HG02840 (cell line): ENCODE measurements around the gene CYBRD1.
"Not testable (repeated sequence)": the region's sequence is repeated elsewhere in the genome, so short reads cannot be mapped to it uniquely, and the experiment has no call there.

Experiments used
- ATAC-seq: cut with Tn5 transposase; IDR thresholded peaks from one replicate; pipeline ENCODE4 v1.9.1; 2021; ENCODE audit warnings: mild to moderate bottlenecking, moderate library complexity, moderate number of reproducible peaks; ENCODE audit not compliant: unreplicated experiment, low FRiP score

Gene CYBRD1

GRCh38 chr2:171514908-171515582 lies 7.2 kb upstream of the CYBRD1 start:
- ATAC-seq: no peak

DNA sequence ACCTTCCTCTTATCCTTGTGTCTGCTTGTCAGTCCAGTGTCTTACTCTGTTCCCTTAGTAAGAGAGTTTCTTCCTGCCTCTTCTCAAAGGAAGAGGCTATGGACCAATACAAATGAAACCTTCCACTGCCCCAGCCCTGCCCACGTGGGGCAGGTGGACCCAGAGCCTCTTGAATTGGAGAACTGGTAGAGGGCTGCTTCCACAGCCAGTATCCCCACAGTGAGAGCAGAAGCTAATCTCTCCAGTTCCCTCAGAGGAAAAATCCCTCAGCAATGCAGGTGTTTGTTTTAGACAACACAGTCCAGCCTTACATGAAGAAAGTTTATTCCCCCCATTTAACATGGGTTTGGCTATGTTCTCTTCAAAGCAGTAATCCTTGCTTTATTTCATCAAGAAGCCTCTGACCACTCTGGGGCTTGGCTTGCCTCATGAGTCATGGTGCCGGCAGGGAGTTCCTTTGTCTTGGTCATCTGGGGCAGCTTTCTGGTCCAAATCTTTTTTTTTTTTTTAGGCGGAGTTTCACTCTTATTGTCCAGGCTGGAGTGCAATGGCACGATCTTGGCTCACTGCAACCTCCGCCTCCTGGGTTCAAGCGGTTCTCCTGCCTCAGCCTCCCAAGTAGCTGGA lies 6.5 kb upstream of the CYBRD1 start:
- no peak for ATAC-seq

DNA sequence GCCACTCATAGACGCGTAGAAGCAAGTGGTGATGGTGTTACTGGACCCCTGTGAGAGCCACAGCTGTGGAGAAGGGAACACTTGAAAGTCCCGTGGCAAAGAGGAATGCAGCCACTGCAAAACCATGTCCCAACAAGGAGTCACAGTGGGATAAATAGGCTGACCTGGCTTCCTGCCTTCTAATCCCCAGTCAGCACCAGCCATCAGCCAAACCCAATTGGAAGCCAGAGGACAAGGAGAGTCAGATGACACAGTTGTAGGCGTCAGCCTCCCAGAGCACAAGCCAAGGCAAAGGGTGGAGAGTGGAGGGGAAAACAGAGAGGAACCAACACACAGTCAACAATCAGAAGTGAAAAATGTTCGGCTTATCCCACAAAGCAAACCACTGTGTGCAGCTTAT lies 5.5 kb upstream of the CYBRD1 start:
- no peak for ATAC-seq

- no peak for ATAC-seq
Measured at GRCh38 chr2:171520471-171520870, 1.8 kb upstream of the CYBRD1 start.

- no peak for ATAC-seq
Measured at GRCh38 chr2:171521361-171522051, 768 bp upstream of the CYBRD1 start.

DNA sequence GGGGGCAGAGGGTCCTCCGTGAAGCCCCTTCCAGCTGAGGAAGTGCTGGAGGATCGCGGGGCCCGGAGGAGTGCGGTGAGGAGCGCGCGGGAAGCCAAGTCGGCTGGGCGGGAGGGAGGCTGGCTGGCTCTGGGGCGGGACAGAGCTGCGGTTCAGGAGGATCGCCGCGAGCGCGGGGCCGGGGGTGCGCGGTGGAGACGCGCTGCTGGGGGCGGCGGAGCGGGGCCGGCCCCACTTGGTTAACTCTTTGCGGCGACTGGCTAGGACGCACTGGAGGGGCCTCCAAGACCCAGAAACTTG lies 464 bp downstream of the CYBRD1 start:
- ATAC-seq: peak; percentile 36

DNA sequence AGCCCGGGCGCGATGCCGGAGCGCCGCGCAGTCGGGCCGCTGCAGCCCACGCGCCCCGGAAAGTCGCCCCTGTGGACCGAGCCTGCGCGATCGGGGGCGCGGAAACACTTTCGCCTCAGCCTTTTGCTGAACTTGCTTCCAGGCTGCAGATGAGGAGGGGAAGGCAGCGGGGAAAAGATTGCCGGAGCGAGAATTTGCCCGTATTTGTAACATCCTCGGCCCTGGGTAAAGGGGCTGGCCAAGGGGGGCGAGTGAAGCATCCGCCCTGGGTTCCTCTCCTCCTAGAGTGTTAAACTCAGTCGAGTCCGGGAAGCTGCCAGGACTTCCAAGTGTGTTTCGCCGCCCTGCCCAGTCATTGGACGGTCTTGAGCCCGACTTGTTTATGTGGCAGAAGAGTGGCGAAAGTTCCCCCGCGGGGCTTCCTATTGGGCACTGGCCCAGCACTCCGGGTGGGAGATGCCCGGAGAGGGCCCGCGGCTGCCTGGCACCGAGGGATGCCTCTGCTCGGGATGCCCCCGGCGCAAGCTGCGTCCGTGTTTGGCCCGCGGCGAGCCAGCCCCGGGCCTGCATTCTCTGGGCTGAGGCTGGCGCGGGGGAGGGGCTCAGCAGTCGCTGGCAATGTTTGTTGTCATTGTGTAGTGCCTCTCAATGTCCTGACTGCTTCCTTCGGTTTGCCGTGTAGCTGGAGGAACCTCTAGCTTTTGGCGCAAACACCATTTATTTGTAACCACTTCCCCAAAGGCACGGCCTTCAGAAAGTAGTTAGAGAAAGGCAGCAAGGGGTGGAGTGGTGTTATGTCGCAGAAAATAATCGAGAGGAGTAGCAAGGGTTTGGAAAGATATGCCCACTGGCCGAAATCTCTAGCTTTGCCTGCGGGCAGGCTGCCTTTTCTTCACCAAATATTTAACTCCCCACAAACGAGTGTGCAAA lies 1.1 kb downstream of the CYBRD1 start:
- peak; percentile 40 for ATAC-seq

- ATAC-seq: no peak
Measured at GRCh38 chr2:171524018-171524401, 1.7 kb downstream of the CYBRD1 start.

- ATAC-seq: no peak
Measured at GRCh38 chr2:171529914-171530313, 7.6 kb downstream of the CYBRD1 start.

GRCh38 chr2:171530378-171530777 lies 8.1 kb downstream of the CYBRD1 start:
- ATAC-seq: no peak

DNA sequence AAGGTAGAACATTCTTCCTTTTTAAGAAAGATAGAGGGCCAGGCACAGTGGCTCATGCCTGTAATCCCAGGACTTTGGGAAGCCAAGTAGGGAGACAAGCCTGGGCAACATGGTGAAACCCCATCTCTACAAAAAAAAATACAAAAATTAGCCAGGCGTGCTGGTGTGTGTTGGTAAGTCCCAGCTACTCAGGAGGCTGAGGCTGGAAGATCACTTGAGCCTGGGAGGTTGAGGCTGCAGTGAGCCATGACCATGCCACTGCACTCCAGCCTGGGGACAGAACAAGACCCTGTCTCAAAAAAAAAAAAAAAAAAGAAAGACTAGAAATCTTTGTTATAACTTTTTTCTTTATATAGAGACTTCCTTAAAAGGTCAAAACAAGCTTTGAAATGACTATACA lies 8.6 kb downstream of the CYBRD1 start:
- not testable (repeated sequence) for ATAC-seq

- no peak for ATAC-seq
Measured at GRCh38 chr2:171531291-171531690, 9.0 kb downstream of the CYBRD1 start.

- no peak for ATAC-seq
Measured at GRCh38 chr2:171531836-171532450, 9.7 kb downstream of the CYBRD1 start.

DNA sequence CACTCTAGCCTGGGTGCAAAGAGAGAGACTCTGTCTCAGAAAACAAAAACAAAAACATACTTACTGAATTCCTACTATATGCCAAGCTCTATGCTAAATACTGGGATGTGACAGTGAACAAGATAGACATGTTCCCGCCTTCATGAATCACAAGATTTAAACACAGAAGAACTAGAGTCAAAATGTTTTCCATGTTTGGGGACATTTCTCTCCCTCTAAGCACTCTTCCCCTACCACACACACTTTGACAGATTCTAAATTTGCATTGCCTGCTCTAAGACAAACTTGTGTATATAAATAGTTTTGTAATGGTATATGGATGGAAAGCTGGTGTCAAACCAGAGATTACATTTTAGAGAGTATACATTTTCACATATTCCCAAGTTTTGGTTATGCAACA lies 11.1 kb downstream of the CYBRD1 start:
- ATAC-seq: no peak

DNA sequence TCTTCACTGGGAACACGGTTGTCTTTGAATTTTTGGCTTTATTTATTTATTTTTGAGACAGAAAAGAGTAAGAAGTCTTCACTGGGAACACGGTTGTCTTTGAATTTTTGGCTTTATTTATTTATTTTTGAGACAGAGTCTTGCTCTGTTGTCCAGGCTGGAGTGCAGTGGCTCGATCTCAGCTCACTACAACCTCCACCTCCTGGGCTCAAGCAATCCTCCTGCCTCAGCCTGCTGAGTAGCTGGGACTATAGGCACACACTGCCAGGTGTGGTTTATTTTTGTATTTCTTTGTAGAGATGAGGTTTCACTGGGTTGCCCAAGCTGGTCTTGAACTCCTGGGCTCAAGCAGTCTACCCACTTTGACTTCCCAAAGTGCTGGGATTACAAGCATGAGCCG lies 13.3 kb downstream of the CYBRD1 start:
- ATAC-seq: not testable (repeated sequence)

GRCh38 chr2:171540437-171540836 lies 18.2 kb downstream of the CYBRD1 start:
- no peak for ATAC-seq

DNA sequence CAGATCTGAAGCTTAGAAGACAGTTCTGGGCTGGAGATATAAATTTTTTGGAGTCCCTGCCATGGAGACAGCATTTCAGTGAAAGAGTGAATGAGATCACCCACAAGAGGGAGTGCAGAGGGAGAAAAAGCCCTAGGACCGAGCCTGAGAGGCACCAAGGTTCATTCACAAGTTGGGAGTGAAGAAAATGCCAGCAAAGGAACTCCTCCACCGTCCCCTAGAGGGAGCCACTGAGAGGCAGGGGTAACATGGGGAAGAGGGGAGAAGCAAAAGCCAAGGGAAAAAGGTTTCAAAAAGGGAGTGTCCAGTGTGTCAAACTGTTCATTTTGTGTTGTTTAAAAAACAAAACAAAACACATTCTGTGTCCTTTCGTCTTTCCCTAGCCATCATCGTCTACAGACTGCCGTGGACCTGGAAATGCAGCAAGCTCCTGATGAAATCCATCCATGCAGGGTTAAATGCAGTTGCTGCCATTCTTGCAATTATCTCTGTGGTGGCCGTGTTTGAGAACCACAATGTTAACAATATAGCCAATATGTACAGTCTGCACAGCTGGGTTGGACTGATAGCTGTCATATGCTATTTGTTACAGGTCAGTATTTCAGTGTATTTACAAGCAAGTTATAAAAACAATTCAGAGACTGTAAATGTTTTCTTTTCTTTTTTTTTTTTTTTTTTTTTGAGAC lies 19.1 kb downstream of the CYBRD1 start:
- no peak for ATAC-seq

DNA sequence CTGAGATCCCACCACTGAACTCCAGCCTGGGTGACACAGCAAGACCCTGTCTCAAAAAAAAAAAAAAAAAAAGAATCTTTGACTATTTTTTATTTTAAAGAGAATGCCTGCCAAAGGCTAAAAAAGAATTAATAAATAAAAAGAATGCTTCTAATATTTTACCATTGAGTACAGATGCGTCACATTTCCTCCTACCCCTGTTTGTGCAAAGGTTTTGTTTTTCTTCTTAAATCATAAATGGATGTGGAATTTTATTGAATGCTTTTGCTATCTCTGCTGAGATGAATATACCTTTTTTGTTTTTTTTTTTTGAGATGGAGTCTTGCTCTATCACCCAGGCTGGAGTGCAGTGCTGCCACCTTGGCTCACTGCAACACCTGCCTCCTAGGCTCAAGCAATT lies 22.8 kb downstream of the CYBRD1 start:
- no peak for ATAC-seq

- no peak for ATAC-seq
Measured at GRCh38 chr2:171547256-171547655, 25.0 kb downstream of the CYBRD1 start.

- no peak for ATAC-seq
Measured at GRCh38 chr2:171547720-171548119, 25.4 kb downstream of the CYBRD1 start.
